HL-60 (cell line): ENCODE measurements around the gene CNTNAP5.

ENCODE experiments used
- DNase-seq, 2 experiments: peaks; one replicate each; pipeline ENCODE4 v3.0.0-alpha.2; 2010 to 2020; ENCODE audit warnings: low read depth in 1 of 2, low spot score in 1 of 2
- H3K27ac ChIP-seq: fragments of 250-450 bp; sonication (Bioruptor Pico); replicated peaks from 2 replicates; pipeline ENCODE4 v1.5.1; 2020; ENCODE audit warnings: mild to moderate bottlenecking, moderate library complexity
- H3K27me3 ChIP-seq: fragments of 250-450 bp; sonication (Bioruptor Pico); 2 replicates; pipeline ENCODE4 v1.5.1; 2021; ENCODE audit warnings: mild to moderate bottlenecking, moderate library complexity; ENCODE audit not compliant: insufficient read depth, poor library complexity, severe bottlenecking
- H3K4me3 ChIP-seq: replicated peaks from 2 replicates; pipeline ENCODE4 v1.5.1; 2011; ENCODE audit warnings: mild to moderate bottlenecking, control low read depth, low read length; ENCODE audit not compliant: insufficient read depth
- CTCF ChIP-seq: IDR thresholded peaks from one replicate; pipeline ENCODE4 v1.5.1; 2011; ENCODE audit warnings: low read length, control low read depth, inconsistent platforms; ENCODE audit not compliant: insufficient read depth
- GABPA ChIP-seq: IDR thresholded peaks from 2 replicates; pipeline ENCODE4 v1.6.1; 2012; ENCODE audit warnings: low read depth
- POLR2AphosphoS5 ChIP-seq: IDR thresholded peaks from 2 replicates; pipeline ENCODE4 v1.6.1; 2012; ENCODE audit warnings: low read depth
- REST ChIP-seq: IDR thresholded peaks from 2 replicates; pipeline ENCODE4 v1.6.1; 2012; ENCODE audit warnings: low read depth; ENCODE audit not compliant: insufficient replicate concordance
- SPI1 ChIP-seq: IDR thresholded peaks from 2 replicates; pipeline ENCODE4 v1.6.1; 2012; ENCODE audit warnings: low read depth, mild to moderate bottlenecking, borderline replicate concordance

Gene CNTNAP5

GRCh38 chr2:124296470-124296869 is 271.4 kb downstream of the CNTNAP5 start:
- H3K27me3 ChIP-seq = no peaks in the 10 kb centered on the region
- no peak for DNase-seq
- no peak overlapping the region for H3K27ac ChIP-seq
- TF ChIP-seq GABPA (no peak), SPI1 (no peak), REST (no peak), POLR2AphosphoS5 (no peak), CTCF (no peak)
- H3K4me3 ChIP-seq = no peak overlapping the region

GRCh38 chr2:124301915-124302314 is 276.8 kb downstream of the CNTNAP5 start:
- Histone ChIP-seq H3K27me3 (no peaks in the 10 kb centered on the region), H3K4me3 (no peak overlapping the region), H3K27ac (no peak overlapping the region)
- TF ChIP-seq SPI1 (no peak), CTCF (no peak), GABPA (no peak), REST (no peak), POLR2AphosphoS5 (no peak)
- DNase-seq = no peak

GRCh38 chr2:124308319-124309062 is 283.4 kb downstream of the CNTNAP5 start:
- H3K27me3 ChIP-seq = no peaks in the 10 kb centered on the region
- DNase-seq = no peak
- TF ChIP-seq CTCF = no peak
- TF ChIP-seq POLR2AphosphoS5 = no peak
- TF ChIP-seq REST = no peak
- TF ChIP-seq GABPA = no peak
- TF ChIP-seq SPI1 = no peak
- H3K4me3 ChIP-seq = no peak overlapping the region
- H3K27ac ChIP-seq = no peak overlapping the region
